ENCODE data around the gene ISCA2.

ISCA2 gene

DNA sequence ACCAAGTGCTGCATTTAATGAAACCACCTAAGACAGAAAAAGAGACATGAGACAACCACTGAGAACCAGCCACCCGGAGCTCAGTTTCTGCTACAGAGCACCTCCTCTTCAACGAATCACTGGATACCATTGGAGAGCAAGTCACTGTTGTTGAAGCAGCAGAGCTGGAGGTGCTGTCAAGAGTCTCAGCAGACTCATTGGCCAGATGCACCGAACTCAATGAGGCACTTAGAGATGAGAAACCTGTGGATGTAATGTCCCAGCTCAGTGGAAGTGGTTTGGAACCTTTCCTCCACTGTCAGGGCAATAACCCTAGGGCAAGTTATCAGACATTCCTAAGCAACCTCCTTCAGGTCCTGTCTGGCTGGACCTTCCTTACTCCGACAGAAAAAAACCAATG lies 13.5 kb upstream of the ISCA2 start:
- no peaks in the 10 kb centered on the region for H3K36me3 ChIP-seq (ENCODE audit: control insufficient read depth, insufficient read depth, low read length)
- no peaks in the 10 kb centered on the region for H3K27me3 ChIP-seq (ENCODE audit: control insufficient read depth, insufficient read depth, low read length)
- no peak overlapping the region for H3K27ac ChIP-seq
- no peaks in the 10 kb centered on the region for H3K9me3 ChIP-seq (ENCODE audit: control insufficient read depth, low read length)
- no peaks in the 10 kb centered on the region for H3K4me1 ChIP-seq
- no peak overlapping the region for H2AFZ ChIP-seq
- no peak overlapping the region for H3K4me2 ChIP-seq (ENCODE audit: low read length)
- no peaks in the 10 kb centered on the region for H3K79me2 ChIP-seq
- H3K9ac ChIP-seq, result no peak overlapping the region
- TF ChIP-seq, protein P1, sequence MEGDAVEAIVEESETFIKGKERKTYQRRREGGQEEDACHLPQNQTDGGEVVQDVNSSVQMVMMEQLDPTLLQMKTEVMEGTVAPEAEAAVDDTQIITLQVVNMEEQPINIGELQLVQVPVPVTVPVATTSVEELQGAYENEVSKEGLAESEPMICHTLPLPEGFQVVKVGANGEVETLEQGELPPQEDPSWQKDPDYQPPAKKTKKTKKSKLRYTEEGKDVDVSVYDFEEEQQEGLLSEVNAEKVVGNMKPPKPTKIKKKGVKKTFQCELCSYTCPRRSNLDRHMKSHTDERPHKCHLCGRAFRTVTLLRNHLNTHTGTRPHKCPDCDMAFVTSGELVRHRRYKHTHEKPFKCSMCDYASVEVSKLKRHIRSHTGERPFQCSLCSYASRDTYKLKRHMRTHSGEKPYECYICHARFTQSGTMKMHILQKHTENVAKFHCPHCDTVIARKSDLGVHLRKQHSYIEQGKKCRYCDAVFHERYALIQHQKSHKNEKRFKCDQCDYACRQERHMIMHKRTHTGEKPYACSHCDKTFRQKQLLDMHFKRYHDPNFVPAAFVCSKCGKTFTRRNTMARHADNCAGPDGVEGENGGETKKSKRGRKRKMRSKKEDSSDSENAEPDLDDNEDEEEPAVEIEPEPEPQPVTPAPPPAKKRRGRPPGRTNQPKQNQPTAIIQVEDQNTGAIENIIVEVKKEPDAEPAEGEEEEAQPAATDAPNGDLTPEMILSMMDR (IDR thresholded peaks at IDR 0.05), result no peak
- H3K4me3 ChIP-seq (ENCODE audit: low read depth, low read length), result no peak overlapping the region

DNA sequence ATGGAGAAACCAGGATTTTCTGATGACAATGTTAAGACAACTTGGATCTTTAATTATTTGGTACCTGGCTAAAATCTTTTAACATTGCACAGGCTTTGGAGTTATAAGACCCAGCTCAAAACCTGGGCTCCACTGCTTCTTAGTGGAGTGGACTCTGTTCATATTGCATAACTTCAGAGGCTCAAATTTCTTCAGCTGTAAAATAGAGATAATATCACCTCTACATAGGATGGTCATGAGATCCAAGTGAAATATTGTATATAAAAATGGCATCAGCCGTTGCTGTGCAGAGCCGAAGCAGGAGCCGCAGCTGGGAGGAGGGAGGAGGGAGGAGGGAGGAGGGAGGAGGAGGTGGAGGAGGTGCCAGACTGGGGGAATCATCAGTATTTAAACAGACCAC lies 11.0 kb upstream of the ISCA2 start:
- no peak overlapping the region for H3K27ac ChIP-seq
- no peak overlapping the region for H2AFZ ChIP-seq
- H3K9ac ChIP-seq, result no peak overlapping the region
- H3K4me3 ChIP-seq (ENCODE audit: low read depth, low read length), result no peak overlapping the region
- TF ChIP-seq, protein P1 (IDR thresholded peaks at IDR 0.05), result no peak
- no peaks in the 10 kb centered on the region for H3K27me3 ChIP-seq (ENCODE audit: control insufficient read depth, insufficient read depth, low read length)
- no peaks in the 10 kb centered on the region for H3K36me3 ChIP-seq (ENCODE audit: control insufficient read depth, insufficient read depth, low read length)
- H3K9me3 ChIP-seq (ENCODE audit: control insufficient read depth, low read length), result no peaks in the 10 kb centered on the region
- H3K4me2 ChIP-seq (ENCODE audit: low read length), result no peak overlapping the region
- peaks cover 7% of the 10 kb centered on the region for H3K4me1 ChIP-seq
- H3K79me2 ChIP-seq, result no peaks in the 10 kb centered on the region

DNA sequence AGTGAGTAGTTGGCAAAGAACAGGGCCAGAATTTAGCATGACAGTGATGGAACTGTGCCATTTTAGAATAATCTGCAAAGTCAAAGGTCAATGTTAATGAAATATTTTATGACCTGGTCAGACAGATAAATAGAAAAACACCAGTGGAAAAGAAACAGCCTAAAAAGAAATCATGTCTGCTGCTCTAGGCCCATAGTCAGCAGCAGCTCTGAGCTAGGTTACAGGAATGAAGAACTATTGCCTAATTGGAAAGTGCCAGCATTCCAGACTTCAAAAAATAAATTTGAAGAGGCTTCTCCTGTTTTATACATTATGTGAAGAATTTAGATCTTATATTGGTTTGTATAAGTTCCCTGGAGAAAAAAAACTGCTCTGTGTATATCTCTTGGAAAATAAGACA lies 10.2 kb upstream of the ISCA2 start:
- Histone ChIP-seq H3K36me3 (ENCODE audit: control insufficient read depth, insufficient read depth, low read length) (no peaks in the 10 kb centered on the region), H3K79me2 (no peaks in the 10 kb centered on the region), H3K27ac (no peak overlapping the region), H3K9ac (no peak overlapping the region), H3K4me1 (peaks cover 7% of the 10 kb centered on the region), H3K9me3 (ENCODE audit: control insufficient read depth, low read length) (no peaks in the 10 kb centered on the region), H3K4me3 (ENCODE audit: low read depth, low read length) (no peak overlapping the region), H3K4me2 (ENCODE audit: low read length) (no peak overlapping the region), H2AFZ (no peak overlapping the region), H3K27me3 (ENCODE audit: control insufficient read depth, insufficient read depth, low read length) (no peaks in the 10 kb centered on the region)
- TF ChIP-seq, protein P1 (IDR thresholded peaks at IDR 0.05), result no peak

DNA sequence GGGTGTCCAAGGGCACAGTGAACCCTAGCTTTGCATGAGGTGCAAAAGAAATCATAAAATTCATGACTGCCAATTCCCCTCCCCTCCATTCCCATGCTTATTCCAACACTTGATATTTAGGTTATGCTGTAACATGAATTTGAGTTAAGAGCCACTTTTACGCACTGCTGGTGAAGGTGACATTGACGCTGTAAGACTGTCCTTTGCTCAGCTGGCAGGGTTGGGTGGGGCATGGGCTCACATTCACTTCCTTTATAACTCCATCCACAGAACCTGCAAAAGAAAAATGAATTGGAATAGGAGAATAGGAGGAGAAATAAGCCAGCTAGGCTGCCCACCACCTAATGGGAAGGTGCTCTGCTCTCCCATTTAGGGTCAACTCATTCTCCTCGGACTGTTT lies 7.4 kb upstream of the ISCA2 start:
- H3K4me1 ChIP-seq, result peaks cover 7% of the 10 kb centered on the region

More for the DNA sequence above, 7.4 kb upstream of the ISCA2 start:
- no peaks in the 10 kb centered on the region for H3K27me3 ChIP-seq (ENCODE audit: control insufficient read depth, insufficient read depth, low read length)
- H3K36me3 ChIP-seq (ENCODE audit: control insufficient read depth, insufficient read depth, low read length), result no peaks in the 10 kb centered on the region
- no peak overlapping the region for H3K27ac ChIP-seq
- no peaks in the 10 kb centered on the region for H3K79me2 ChIP-seq
- H3K4me3 ChIP-seq (ENCODE audit: low read depth, low read length), result no peak overlapping the region
- TF ChIP-seq, protein P1 (IDR thresholded peaks at IDR 0.05), result no peak
- H3K4me2 ChIP-seq (ENCODE audit: low read length), result no peak overlapping the region
- no peaks in the 10 kb centered on the region for H3K9me3 ChIP-seq (ENCODE audit: control insufficient read depth, low read length)
- no peak overlapping the region for H3K9ac ChIP-seq
- no peak overlapping the region for H2AFZ ChIP-seq

All from parathyroid adenoma (tissue), 2 donors.